ENCODE measurements around the gene ESR2.

ESR2 gene

GRCh38 chr14:64200170-64200569 is 94.0 kb downstream of the ESR2 start:
- no peak for TF ChIP-seq CTCF (IDR thresholded peaks at IDR 0.05; ENCODE audit: low read depth, low read length)
- H3K4me3 ChIP-seq (ENCODE audit: low read depth, low read length), result no peak overlapping the region

GRCh38 chr14:64198486-64198885 is 95.7 kb downstream of the ESR2 start:
- no peak for TF ChIP-seq CTCF (IDR thresholded peaks at IDR 0.05; ENCODE audit: low read depth, low read length)
- H3K4me3 ChIP-seq (ENCODE audit: low read depth, low read length), result no peak overlapping the region

- no peak for TF ChIP-seq CTCF (IDR thresholded peaks at IDR 0.05; ENCODE audit: low read depth, low read length)
- no peak overlapping the region; the same call in 1 of the 2 replicates for H3K4me3 ChIP-seq (ENCODE audit: low read depth, low read length)
Measured at GRCh38 chr14:64197996-64198395, 96.2 kb downstream of the ESR2 start.

DNA sequence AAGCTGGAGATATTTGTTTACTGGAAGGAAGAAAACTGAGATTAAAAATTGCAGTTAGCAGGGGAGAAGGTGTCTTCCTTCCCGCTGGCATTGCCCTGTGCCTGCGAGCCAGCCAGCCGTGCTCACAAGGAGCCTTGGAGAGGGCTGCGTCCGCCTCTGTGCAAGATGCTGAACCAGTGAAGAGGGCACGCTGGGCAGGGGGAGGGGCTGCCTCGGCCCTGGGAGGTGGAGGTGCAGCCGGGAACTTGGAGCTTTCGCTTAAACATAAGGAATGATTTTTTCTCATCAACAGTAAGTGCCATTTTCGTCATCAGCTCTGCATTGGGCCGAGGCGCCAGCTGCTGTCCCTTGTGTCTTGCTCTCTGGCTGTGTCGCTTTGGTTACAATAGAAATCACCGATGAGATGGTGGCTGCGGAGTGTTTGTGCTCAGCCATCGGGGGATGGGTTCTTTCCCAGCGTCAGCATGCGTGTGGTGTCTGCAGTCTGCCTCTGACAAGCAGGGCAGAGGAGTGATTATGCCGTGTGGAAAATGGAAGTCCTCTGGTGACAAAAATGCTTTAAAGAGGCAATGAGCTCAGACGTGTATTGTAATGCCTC is 97.3 kb downstream of the ESR2 start:
- H3K4me3 ChIP-seq (ENCODE audit: low read depth, low read length), result peak overlapping the region; percentile 68
- no peak for TF ChIP-seq CTCF (IDR thresholded peaks at IDR 0.05; ENCODE audit: low read depth, low read length)

GRCh38 chr14:64196056-64196455 is 98.1 kb downstream of the ESR2 start:
- TF ChIP-seq CTCF (IDR thresholded peaks at IDR 0.05; ENCODE audit: low read depth, low read length), result no peak
- no peak overlapping the region; the same call in 1 of the 2 replicates for H3K4me3 ChIP-seq (ENCODE audit: low read depth, low read length)

- no peak overlapping the region for H3K4me3 ChIP-seq (ENCODE audit: low read depth, low read length)
- TF ChIP-seq CTCF (IDR thresholded peaks at IDR 0.05; ENCODE audit: low read depth, low read length), result no peak
Measured at GRCh38 chr14:64195199-64195598, 99.0 kb downstream of the ESR2 start.

GRCh38 chr14:64194404-64194803 is 99.8 kb downstream of the ESR2 start:
- no peak overlapping the region for H3K4me3 ChIP-seq (ENCODE audit: low read depth, low read length)
- TF ChIP-seq CTCF (IDR thresholded peaks at IDR 0.05; ENCODE audit: low read depth, low read length), result no peak

All from WI38 (cell line).